Heart right ventricle (tissue), 16 donors: ENCODE data around the gene KDM8. TPM values are rescaled to one million over a fixed set of nuclear protein-coding genes. Genes with fewer than 3 reads are reported as not detected.
A peak's percentile ranks its signal among the peaks of the same experiment; 100 is the strongest.

Experiments used
- ATAC-seq, 8 donors: fragments of 200-7000 bp; cut with Tn5 transposase; one replicate each; pipeline ENCODE4 v1.9.1; 2020; ENCODE audit warnings: mild to moderate bottlenecking in 8 of 8, moderate library complexity in 8 of 8, moderate number of reproducible peaks in 1 of 8
- DNase-seq, 2 donors: peaks; one replicate each; pipeline ENCODE4 v3.0.0-alpha.2; 2020
- H3K27ac ChIP-seq, 10 donors: fragments of 200-600 bp; sonication (generic) in 2 of 10; one replicate each; pipeline versions ENCODE4 v1.5.0 to v1.8.0; 2020 to 2022; ENCODE audit warnings: mild to moderate bottlenecking in 3 of 10
- H3K27me3 ChIP-seq, 7 donors: fragments of 200-600 bp; one replicate each; pipeline ENCODE4 v1.8.0; 2021 to 2022; ENCODE audit warnings: mild to moderate bottlenecking in 2 of 7
- H3K36me3 ChIP-seq, 9 donors: fragments of 200-600 bp; sonication (generic) in 1 of 9; one replicate each; pipeline versions ENCODE4 v1.5.0 to v1.8.0; 2020 to 2022; ENCODE audit warnings: mild to moderate bottlenecking in 2 of 9
- H3K4me1 ChIP-seq, 9 donors: fragments of 200-600 bp; sonication (generic) in 1 of 9; one replicate each; pipeline versions ENCODE4 v1.5.0 to v1.8.0; 2020 to 2022; ENCODE audit warnings: mild to moderate bottlenecking in 4 of 9
- H3K4me3 ChIP-seq, 10 donors: fragments of 200-600 bp; sonication (generic) in 2 of 10; one replicate each; pipeline versions ENCODE4 v1.5.0 to v1.8.0; 2020 to 2022; ENCODE audit warnings: mild to moderate bottlenecking in 7 of 10, moderate library complexity in 2 of 10
- H3K9me3 ChIP-seq, 11 donors: fragments of 200-600 bp in 10 of 11; sonication (generic) in 2 of 11; one replicate each; pipeline versions ENCODE4 v1.5.0 to v1.8.0; 2013 to 2022; ENCODE audit warnings: mild to moderate bottlenecking in 2 of 11, control low read depth in 1 of 11, moderate library complexity in 1 of 11
- CTCF ChIP-seq, 9 donors: fragments of 200-600 bp; sonication (generic) in 2 of 9; IDR thresholded peaks; one replicate each; pipeline versions ENCODE4 v1.5.0 to v1.8.0; 2021 to 2022; ENCODE audit warnings: antibody characterized with exemption in 9 of 9, mild to moderate bottlenecking in 5 of 9, moderate library complexity in 1 of 9
- whole genome bisulfite sequencing, 2 donors: extraction: QIAGEN DNeasy Blood & Tissue Kit; methylation state at CpG; one replicate each; pipeline ENCODE4 v1.1.7; 2013; ENCODE audit warnings: inconsistent platforms in 1 of 2; 5-methylcytosine and 5-hydroxymethylcytosine counted together
- intact Hi-C, 10 donors: fragments of 100-400 bp; cut with DNase I; formaldehyde crosslinking; loops; one replicate each; pipeline versions ENCODE4 v1.11.1 to v1.14.2; 2022
- polyA plus RNA-seq, 2 donors: library from polyadenylated mRNA; stranded (reverse); fragments of 200-250 nt; gene quantifications; one replicate each; pipeline ENCODE4 v1.2.3, GENCODE V29; 2013
- total RNA-seq, 10 donors: library from RNA; stranded (reverse); fragmentation: NEBNext Ultra II Directional in 3 of 10; extraction: Animal tissue kit (Norgen Biotek cat#: 25700) in 3 of 10; gene quantifications; one replicate each; pipeline versions ENCODE4 v1.2.1 to v1.2.4, GENCODE V29; 2021 to 2023
- donor health status: Arrhythmogenic right ventricular cardiomyopathy.
- donor health status: ischemic (EF 13 %, LVEDD 7.1; RV severe dilation, severe dysfunction).
- donor health status: healthy with polysubstance abuse.
- donor health status: DM: no; HTN: yes; CAD: no.
- donor health status: DM: no; HTN: no; CAD: no.
- donor health status: ischemic (EF 25% LVEDD 6.9; RV normal size, moderate dysfunction).
- donor health status: ischemic (EF 25% LVEDD 5.7; RV mildly dilated, moderate dysfunction).
- donor health status: healthy.
- donor health status: DM: yes; HTN: yes; CAD: no.
- donor health status: Ischemic cardiomyopathy.
- donor health status: ischemic (EF 35%, LVEDD 5.7; RV mildly dilated, moderate dysfunction).
- donor health status: nonischemic (EF 11% LVEDD 7.7; RV severe dilation, severe dysfunction).
- donor health status: DM: yes; HTN: yes; CAD: no.
- donor health status: PGD.
- donor health status: ischemic (EF 29% LVEDD 5.4; RV normal size, mild dysfunction).
- donor health status: nonischemic (EF 23%, LVEDD 6.1; RV moderate dilation, normal function).

KDM8 gene
- total and polyA plus RNA-seq, 12 donors: 1.5 to 5.8 (median 3.3) TPM

- DNase-seq (no peak), ATAC-seq (no peak)
- Histone ChIP-seq H3K4me3 (no peak overlapping the region), H3K9me3 (no peaks in the 10 kb centered on the region), H3K27me3 (no peaks in the 10 kb centered on the region), H3K4me1 (peaks cover 0 to 3% (median 0%) of the 10 kb centered on the region in 9 donors), H3K36me3 (peaks cover 0 to 69% (median 0%) of the 10 kb centered on the region in 9 donors), H3K27ac (no peak overlapping the region)
- intact Hi-C loops: no loop called here
- no peak for TF ChIP-seq CTCF (IDR thresholded peaks at IDR 0.05)
- 95 to 96% methylated on average over 16 of the region's 16 CpGs for whole genome bisulfite sequencing, 2 donors
These were observed 13.1 kb downstream of the KDM8 start for GRCh38 chr16:27216297-27216885.

GRCh38 chr16:27217256-27217655, 13.9 kb downstream of the KDM8 start:
- ATAC-seq (peak in 6 of 8 donors; percentile 24 to 58 (median 33)), DNase-seq (no peak)
- Histone ChIP-seq H3K27me3 (no peaks in the 10 kb centered on the region), H3K4me3 (no peak overlapping the region), H3K27ac (no peak overlapping the region), H3K9me3 (no peaks in the 10 kb centered on the region), H3K36me3 (peaks cover 0 to 62% (median 0%) of the 10 kb centered on the region in 9 donors), H3K4me1 (peaks cover 0 to 11% (median 5%) of the 10 kb centered on the region in 9 donors)
- intact Hi-C loops: no loop called here
- 70 to 81% methylated on average over 10 of the region's 10 CpGs for WGBS, 2 donors
- no peak for TF ChIP-seq CTCF (IDR thresholded peaks at IDR 0.05)

- DNase-seq: no peak
- peaks cover 0 to 53% (median 0%) of the 10 kb centered on the region in 9 donors for H3K36me3 ChIP-seq
These were observed 15.4 kb downstream of the KDM8 start for GRCh38 chr16:27218756-27219155.

GRCh38 chr16:27219161-27219560, 15.8 kb downstream of the KDM8 start:
- intact Hi-C loops: no loop called here
- DNase-seq (no peak), ATAC-seq (no peak)
- H3K4me1 ChIP-seq: peaks cover 7 to 26% (median 17%) of the 10 kb centered on the region in 9 donors
- H3K36me3 ChIP-seq: peaks cover 0 to 53% (median under 1%) of the 10 kb centered on the region in 9 donors
- no peak overlapping the region for H3K4me3 ChIP-seq
- WGBS, 2 donors: 87% methylated on average over 10 of the region's 10 CpGs
- H3K27me3 ChIP-seq: no peaks in the 10 kb centered on the region
- no peaks in the 10 kb centered on the region for H3K9me3 ChIP-seq
- no peak overlapping the region for H3K27ac ChIP-seq
- no peak for TF ChIP-seq CTCF (IDR thresholded peaks at IDR 0.05)

More at GRCh38 chr16:27218756-27219155, 15.4 kb downstream of the KDM8 start:
- H3K9me3 ChIP-seq: no peaks in the 10 kb centered on the region
- no peak for ATAC-seq
- intact Hi-C loops: no loop called here
- peaks cover 7 to 26% (median 17%) of the 10 kb centered on the region in 9 donors for H3K4me1 ChIP-seq
- TF ChIP-seq CTCF (IDR thresholded peaks at IDR 0.05): no peak
- no peaks in the 10 kb centered on the region for H3K27me3 ChIP-seq
- no peak overlapping the region for H3K4me3 ChIP-seq
- H3K27ac ChIP-seq: no peak overlapping the region
- 90 to 93% methylated on average over 9 of the region's 9 CpGs for WGBS, 2 donors
